Measurements from ENCODE around the gene TCEA2.

Gene TCEA2

DNA sequence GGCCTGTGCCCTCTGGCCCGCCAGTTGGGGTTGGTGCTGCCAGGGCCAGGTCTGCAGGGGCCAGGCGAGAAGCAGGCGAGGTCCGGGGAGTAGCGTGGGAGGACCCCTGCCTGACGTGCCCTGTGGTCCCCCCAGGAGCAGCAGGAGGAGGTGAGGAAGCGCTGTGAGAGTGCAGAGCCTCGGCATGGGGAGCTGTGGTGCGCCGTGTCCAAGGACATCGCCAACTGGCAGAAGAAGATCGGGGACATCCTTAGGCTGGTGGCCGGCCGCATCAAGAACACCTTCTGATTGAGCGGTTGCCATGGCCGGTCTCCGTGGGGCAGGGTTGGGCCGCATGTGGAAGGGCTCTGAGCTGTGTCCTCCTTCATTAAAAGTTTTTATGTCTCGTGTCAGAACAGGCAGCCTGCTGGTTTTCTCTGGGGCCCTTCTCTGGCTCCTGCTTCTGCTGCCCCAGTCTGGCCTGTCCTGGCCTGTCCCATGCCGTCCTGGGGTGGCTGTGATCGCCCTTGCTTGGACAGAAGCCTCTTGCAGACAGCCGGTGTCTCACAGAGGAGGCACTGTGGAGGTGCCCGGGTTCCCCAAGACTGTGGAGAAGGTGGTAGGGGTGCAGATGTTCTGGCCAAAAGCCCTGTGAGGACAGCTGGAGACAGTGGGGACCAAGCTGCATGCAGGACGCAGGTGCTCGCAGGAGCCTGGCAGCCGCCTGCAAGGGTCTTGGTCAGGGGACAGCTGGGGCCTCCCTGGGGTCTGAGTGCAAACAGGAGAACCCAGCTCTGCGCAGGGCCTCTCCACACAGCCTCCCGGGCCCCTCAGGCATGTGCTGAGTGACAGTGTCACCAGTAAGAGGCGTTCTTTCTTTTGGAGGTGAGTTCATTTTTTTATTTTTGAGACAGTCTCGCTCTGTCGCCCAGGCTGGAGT lies 30.0 kb upstream of the TCEA2 start:
- H4K20me1 ChIP-seq (ENCODE audit: insufficient read depth) = no peaks in the 10 kb centered on the region
- H2AFZ ChIP-seq (ENCODE audit: low read depth) = no peak overlapping the region
- no peak for TF ChIP-seq CTCF (conservative IDR thresholded peaks at IDR 0.05; ENCODE audit: low read depth, low read length)

GRCh38 chr20:64033981-64034493 lies 29.0 kb upstream of the TCEA2 start:
- H3K4me1 ChIP-seq (ENCODE audit: low read depth, poor library complexity, severe bottlenecking) = peaks cover 16% of the 10 kb centered on the region
- no peak overlapping the region for H3K27ac ChIP-seq
- no peak overlapping the region for H3K4me3 ChIP-seq (IDR thresholded peaks at IDR 0.05; ENCODE audit: insufficient read depth, low read depth, low read length)
- H3K27me3 ChIP-seq (ENCODE audit: insufficient read depth, low read depth) = peaks cover 19% of the 10 kb centered on the region
- no peak overlapping the region for H3K9ac ChIP-seq
- no peaks in the 10 kb centered on the region; the same call in 1 of the 2 replicates for H3K36me3 ChIP-seq (ENCODE audit: insufficient read depth)
- no peaks in the 10 kb centered on the region for H3K79me2 ChIP-seq (ENCODE audit: insufficient read depth, low read depth)
- no peak for TF ChIP-seq CTCF (conservative IDR thresholded peaks at IDR 0.05; ENCODE audit: low read depth, low read length)
- no peak overlapping the region for H3K4me2 ChIP-seq
- H4K20me1 ChIP-seq (ENCODE audit: insufficient read depth) = no peaks in the 10 kb centered on the region
- no peak overlapping the region for H2AFZ ChIP-seq (ENCODE audit: low read depth)

More for the DNA sequence above, 30.0 kb upstream of the TCEA2 start:
- H3K27ac ChIP-seq = no peak overlapping the region
- H3K4me2 ChIP-seq = no peak overlapping the region
- H3K79me2 ChIP-seq (ENCODE audit: insufficient read depth, low read depth) = no peaks in the 10 kb centered on the region
- H3K9ac ChIP-seq = no peak overlapping the region
- H3K4me1 ChIP-seq (ENCODE audit: low read depth, poor library complexity, severe bottlenecking) = peaks cover 16% of the 10 kb centered on the region
- peaks cover 16% of the 10 kb centered on the region for H3K27me3 ChIP-seq (ENCODE audit: insufficient read depth, low read depth)
- no peaks in the 10 kb centered on the region; the same call in 1 of the 2 replicates for H3K36me3 ChIP-seq (ENCODE audit: insufficient read depth)
- H3K4me3 ChIP-seq (IDR thresholded peaks at IDR 0.05; ENCODE audit: insufficient read depth, low read depth, low read length) = no peak overlapping the region

- no peaks in the 10 kb centered on the region for H4K20me1 ChIP-seq (ENCODE audit: insufficient read depth)
- TF ChIP-seq CTCF (conservative IDR thresholded peaks at IDR 0.05; ENCODE audit: low read depth, low read length) = no peak
- no peaks in the 10 kb centered on the region for H3K79me2 ChIP-seq (ENCODE audit: insufficient read depth, low read depth)
- H2AFZ ChIP-seq (ENCODE audit: low read depth) = no peak overlapping the region
- no peak overlapping the region for H3K27ac ChIP-seq
- H3K4me2 ChIP-seq = no peak overlapping the region
- peaks cover 21% of the 10 kb centered on the region for H3K4me1 ChIP-seq (ENCODE audit: low read depth, poor library complexity, severe bottlenecking)
- no peak overlapping the region for H3K9ac ChIP-seq
- H3K36me3 ChIP-seq (ENCODE audit: insufficient read depth) = no peaks in the 10 kb centered on the region
- peaks cover 29% of the 10 kb centered on the region for H3K27me3 ChIP-seq (ENCODE audit: insufficient read depth, low read depth)
- no peak overlapping the region for H3K4me3 ChIP-seq (IDR thresholded peaks at IDR 0.05; ENCODE audit: insufficient read depth, low read depth, low read length)
Measured at GRCh38 chr20:64035066-64035932, 27.7 kb upstream of the TCEA2 start.

- Histone ChIP-seq H2AFZ (ENCODE audit: low read depth) (no peak within 1 kb of the TSS), H3K9ac (no peak within 1 kb of the TSS), H3K36me3 (ENCODE audit: insufficient read depth) (no peaks in the 10 kb centered on the region), H3K4me3 (IDR thresholded peaks at IDR 0.05; ENCODE audit: insufficient read depth, low read depth, low read length) (no peak within 1 kb of the TSS), H3K4me1 (ENCODE audit: low read depth, poor library complexity, severe bottlenecking) (peaks cover 21% of the 10 kb centered on the region), H3K4me2 (no peak within 1 kb of the TSS), H3K79me2 (ENCODE audit: insufficient read depth, low read depth) (no peaks in the 10 kb centered on the region), H3K27me3 (ENCODE audit: insufficient read depth, low read depth) (peaks cover 35% of the 10 kb centered on the region), H3K27ac (no peak within 1 kb of the TSS), H4K20me1 (ENCODE audit: insufficient read depth) (no peaks in the 10 kb centered on the region)
- TF ChIP-seq CTCF (conservative IDR thresholded peaks at IDR 0.05; ENCODE audit: low read depth, low read length) = no peak
Measured at GRCh38 chr20:64035933-64036345, 27.1 kb upstream of the TCEA2 start, which contains the start of gene C20orf204. Gene C20orf204 (plus strand): TSS chr20:64036182. CDS start chr20:64036324, 142 bp downstream.
